GM18951 (cell line): Measurements from ENCODE around the gene SYNPO.

Experiments used
- POLR2A ChIP-seq: IDR thresholded peaks from 4 replicates; pipeline ENCODE4 v1.6.1; 2011; ENCODE audit warnings: mild to moderate bottlenecking; ENCODE audit not compliant: insufficient read length, insufficient read depth; ENCODE audit errors: extremely low read depth
- in situ Hi-C: fragments of 300-500 bp; cut with MboI; formaldehyde crosslinking; loops from one replicate; pipeline ENCODE4 v1.12.0; 2022; ENCODE audit warnings: low sequenced_read_pairs, mixed read lengths, inconsistent platforms; ENCODE audit not compliant: unreplicated experiment

The SYNPO gene

DNA sequence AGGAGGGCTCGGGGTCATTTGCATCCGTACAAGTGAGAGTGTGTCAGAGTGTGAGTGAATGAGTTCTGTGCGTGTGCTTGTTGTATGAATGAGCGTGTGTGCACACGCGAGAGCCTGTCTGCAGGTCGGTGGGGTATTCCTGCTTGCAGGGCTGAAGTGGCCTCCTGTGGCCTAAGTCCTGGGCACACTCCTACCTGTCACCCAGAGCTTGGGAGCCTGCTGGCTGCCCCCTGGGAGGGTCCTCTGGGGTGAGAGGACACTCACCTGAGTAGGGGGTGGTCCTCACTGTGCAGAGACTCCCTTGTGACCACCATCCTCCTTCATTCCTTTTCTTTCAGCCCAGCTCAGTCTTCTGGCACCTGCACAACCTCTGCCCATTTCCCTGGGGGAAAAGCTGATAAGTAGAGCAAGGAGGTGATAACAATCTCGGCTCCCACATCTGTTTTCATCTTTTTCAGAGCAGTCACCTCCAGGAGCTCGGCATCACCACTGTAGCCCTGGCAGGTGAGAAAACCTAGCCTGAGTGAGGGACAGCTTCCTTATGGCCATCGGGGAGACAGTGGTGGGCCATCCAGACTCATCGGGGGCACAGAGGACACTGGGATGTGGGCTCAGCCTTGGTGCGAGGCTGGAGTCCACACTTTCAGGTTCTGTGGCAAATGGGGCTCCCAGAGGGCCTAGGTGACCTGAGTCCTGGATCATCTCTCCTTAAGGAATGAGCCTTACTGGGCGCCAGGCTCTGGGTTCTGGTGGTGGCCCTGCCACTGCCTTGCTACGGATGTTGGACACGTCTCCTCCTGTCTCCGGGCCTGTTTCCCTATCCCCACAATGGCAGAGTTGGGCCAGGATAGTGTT is 38.7 kb upstream of the SYNPO start:
- TF ChIP-seq POLR2A: no peak
- in situ Hi-C loops: no loop called here

DNA sequence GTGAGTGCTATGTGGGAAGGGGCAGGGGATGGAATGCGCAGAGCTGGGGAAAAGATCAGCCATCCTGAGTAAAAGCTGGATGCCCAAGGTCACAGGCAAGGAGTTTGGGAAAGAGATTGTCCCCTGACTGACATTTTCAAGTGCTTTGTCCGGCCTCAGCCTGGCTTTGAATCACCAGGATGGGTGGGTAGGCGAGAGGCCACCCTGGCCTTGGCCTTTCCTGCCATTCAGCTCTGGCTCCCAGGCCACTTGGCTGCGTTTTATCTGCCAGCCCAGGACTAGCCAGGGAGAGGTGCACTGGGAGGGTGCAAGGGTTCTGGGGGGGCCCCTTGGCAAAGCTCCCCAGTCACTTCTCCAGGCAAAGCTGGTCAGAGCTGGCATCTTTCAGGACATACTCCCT is 37.4 kb upstream of the SYNPO start:
- TF ChIP-seq POLR2A: no peak
- in situ Hi-C loops: no loop called here

DNA sequence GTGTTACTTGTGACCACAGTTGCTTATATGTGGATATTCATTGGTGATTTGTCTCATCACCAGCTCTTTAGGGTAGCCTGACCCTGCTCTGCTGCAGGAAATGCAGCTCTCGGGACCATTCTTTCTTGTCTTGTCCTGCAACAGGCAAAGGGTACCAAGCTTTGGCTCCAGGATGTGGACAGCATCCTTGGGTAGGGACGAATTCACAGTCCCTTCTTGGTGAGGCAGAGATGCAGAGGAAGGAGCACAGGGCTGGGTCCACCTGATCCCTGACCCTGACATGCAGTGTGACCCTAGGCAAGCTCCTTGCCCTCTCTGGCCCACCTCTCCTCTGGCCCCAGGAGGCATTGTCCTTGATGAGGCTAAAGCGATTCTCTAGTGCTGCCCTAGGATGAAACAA is 37.0 kb upstream of the SYNPO start:
- no peak for TF ChIP-seq POLR2A

DNA sequence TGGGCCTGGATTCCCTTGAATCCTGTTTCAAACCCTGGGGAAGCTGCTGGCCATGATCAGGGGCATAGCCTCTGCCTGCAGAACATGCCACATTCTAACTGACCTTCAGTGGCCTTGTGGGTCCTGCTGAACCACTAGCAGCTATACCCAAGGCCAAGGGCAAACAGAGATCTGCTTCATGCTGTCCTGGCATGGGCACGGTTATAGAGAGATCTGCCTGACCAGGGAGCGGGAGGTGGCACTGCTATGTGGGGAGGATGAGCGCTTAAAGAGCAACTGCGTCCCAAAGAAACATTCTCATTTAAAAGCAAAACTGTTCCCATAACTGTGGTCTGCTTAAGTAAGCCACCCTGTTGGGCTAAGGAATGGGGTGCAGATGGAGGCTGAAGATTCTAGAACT is 36.5 kb upstream of the SYNPO start:
- no peak for TF ChIP-seq POLR2A
- in situ Hi-C loops: no loop called here

More for the DNA sequence above, 37.0 kb upstream of the SYNPO start:
- in situ Hi-C loops: no loop called here

DNA sequence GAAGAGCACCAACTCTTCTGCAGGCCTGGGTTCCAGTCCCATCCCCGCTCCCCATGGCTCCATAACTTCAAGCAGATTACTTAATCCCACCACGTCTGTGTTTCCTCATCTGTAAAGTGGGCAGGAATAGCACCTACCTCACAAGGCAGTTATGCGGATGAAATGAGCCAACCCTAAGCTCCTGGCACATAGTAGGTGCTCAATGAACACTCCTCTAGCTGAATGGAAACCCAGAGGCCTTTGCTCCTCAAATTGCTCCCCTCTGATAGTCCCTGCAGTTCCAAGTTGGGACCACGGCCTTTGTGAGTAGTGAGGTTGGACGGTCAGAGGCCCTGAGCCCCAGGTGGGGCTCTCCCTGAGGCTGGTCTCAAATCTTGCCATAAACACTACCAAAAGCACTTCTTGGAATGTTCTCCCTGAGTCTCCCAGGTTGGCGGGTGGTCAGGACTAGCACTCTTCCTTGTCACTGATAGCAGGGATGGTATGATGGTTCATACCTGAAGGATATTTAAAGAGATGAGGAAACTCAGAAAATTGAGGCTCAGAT is 35.5 kb upstream of the SYNPO start:
- TF ChIP-seq POLR2A: no peak
- in situ Hi-C loops: no loop called here

DNA sequence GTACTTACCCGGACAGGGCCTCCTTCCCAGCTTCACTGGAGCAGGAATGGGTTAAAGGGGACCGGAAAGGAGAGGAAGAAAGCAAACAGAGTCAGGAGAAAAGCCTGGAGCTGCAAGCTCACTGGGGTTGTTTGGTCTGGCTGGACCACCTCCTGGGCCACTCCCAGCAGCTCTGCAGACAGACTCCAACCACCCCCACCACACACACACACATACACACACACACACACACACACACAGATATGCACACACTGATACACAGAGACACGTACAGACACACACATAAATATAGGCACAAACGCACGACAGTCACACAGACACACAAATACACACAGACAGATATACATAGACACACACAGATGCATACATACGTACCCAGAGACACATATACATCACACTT is 34.9 kb upstream of the SYNPO start:
- in situ Hi-C loops: no loop called here
- no peak for TF ChIP-seq POLR2A

DNA sequence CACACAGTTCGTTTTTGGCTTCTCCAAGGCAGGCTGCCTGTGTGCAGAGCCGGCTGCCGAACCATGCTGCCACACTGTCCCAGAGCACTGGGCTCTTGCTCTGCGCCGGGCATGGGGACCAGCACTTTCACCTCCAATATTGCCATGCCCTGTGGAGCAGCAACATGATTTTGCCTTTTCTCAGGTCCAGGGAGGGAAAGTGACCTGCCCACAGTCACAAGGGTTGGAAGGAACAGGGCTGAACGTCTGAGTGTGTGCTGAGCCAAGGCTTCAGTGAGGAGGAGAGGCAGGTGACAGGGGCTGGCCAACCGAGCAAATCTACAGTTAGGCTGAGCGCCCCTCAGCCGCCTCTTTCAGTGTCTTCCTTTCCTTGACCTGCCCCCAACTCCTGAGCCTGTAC is 34.0 kb upstream of the SYNPO start:
- in situ Hi-C loops: no loop called here
- no peak for TF ChIP-seq POLR2A

DNA sequence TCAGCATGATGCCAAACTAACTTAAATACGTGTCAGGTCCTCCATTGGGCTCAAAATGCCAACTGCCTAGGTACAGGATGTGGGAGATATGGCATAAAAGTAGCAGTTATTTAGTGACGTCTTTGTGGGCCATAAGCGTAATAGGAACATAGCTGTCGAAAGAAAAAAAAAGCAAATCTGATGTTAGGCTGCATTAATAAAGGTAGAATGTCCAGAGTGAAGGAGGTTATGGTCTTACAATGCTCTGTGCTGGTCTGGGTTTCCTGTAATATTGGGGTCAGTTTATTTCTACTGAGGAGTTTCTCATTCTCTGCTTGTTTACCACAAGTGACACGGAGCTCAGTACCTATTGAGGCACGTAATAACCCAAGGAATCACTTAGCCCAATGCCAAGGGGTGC is 33.4 kb upstream of the SYNPO start:
- in situ Hi-C loops: no loop called here
- TF ChIP-seq POLR2A: no peak

DNA sequence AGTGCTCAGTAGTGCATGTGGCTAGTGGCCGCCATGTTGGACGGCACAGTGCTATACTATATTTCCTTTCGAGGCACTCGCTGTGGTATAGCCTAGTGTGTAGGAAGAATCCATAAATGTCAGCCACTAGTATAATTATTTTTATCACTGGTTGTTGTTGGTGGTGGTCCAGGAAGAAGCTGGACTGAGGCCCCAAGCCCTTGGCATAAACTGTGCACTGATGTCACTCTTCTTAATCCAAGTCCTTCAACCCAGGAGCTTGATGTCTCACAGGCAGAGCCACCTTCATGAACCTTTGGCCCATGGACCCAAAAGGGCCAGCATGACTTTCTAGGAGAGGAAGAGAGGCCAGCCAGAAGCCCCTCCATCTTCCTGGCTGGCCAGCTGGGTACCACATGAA is 32.5 kb upstream of the SYNPO start:
- in situ Hi-C loops: no loop called here
- TF ChIP-seq POLR2A: no peak

DNA sequence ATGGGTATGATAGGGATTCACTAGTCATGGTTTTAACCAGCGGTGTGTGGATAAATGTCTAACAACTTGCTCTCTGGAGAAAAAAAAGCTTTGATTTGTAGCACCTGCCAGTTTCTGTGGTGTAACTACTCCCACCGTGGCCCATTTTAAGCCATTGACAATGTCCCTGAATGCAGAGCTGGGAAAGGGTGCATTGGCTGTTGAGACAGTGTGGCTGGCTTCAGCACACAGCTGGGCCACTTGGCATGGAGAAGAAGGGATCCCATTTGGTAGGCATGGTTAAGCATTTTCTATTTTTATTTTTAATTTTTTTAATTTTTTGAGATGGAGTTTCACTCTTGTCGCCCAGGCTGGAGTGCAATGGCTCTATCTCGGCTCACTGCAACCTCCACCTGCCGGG is 31.5 kb upstream of the SYNPO start:
- no peak for TF ChIP-seq POLR2A
- in situ Hi-C loops: no loop called here

DNA sequence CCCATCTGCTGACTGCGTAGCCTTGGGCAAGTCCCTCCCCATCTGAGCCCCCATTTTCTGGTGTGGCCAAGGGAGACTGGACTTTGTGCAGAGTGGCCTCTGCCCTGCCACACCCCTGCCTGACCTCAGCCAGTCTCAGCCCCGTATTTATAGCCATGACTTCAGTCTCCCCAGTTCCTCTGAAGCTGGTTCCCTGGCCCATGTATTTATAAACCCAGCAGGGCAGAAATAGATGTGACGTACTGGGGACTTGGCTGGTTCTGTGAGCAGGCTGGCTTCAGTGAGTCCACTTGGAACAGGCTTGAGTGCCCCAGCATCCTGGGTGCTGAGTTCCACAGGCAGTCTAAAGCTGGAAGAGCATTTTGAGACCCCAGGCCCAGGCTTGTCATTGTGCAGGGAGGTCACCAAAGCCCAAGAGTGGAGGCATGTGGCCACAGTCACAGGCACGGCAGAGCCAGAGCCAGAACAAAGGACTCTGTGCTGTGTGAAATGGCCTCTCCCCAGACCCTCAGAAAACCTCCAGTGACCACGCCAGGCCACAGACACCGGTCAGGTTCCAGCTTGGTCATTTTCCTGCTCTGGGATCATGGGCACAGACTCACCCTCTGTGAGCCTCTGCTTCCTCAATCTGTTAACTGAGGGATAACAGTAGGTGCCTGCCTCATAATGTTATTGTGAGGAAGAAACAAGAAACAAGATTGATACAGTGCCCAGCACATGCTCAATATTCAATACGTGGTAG is 30.4 kb upstream of the SYNPO start:
- TF ChIP-seq POLR2A: no peak
- in situ Hi-C loops: no loop called here

DNA sequence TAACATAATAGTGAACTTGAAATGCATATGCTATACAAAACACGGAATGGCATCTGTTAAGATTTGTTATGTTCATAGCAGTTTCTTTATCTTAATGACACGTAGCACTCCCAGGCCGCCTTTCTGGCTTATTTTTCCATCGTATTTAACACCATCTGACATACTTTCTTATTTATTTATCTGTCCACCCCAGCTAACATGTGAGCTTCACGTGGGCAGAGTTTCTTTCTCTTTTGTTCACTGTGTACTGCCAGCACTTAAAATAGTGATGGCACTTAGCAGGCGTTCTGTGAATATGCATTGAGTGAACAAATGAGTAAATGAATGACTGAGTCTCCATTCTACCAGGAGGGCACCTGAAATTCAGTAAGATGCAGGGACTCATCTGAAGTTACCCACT is 29.4 kb upstream of the SYNPO start:
- in situ Hi-C loops: no loop called here
- TF ChIP-seq POLR2A: no peak

DNA sequence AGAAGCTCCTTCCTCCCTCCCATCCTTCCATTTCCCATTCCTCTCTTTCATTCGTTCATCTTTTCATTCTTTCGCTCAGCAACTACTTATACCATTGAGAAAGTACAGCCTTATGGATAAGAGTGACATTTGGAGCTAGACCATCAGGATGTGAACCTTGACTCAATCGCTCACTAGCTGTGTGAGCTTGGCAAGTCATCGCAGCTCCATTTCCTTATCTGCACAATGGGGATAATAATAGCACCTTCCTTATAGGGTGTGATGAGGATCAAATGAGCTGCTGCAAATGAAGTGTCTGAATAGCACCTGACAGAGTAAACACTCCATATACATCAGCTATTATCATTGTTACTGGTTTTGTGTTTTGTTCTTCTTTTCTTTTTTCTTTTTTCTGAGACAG is 28.1 kb upstream of the SYNPO start:
- no peak for TF ChIP-seq POLR2A
- in situ Hi-C loops: no loop called here
